ENCODE data around the gene SLC7A6OS. TPM values are rescaled to one million over a fixed set of nuclear protein-coding genes. Genes with fewer than 3 reads are reported as not detected.

Gene SLC7A6OS
- polyA plus RNA-seq, 3 donors: 9.3 to 10.5 (median 9.7) TPM

DNA sequence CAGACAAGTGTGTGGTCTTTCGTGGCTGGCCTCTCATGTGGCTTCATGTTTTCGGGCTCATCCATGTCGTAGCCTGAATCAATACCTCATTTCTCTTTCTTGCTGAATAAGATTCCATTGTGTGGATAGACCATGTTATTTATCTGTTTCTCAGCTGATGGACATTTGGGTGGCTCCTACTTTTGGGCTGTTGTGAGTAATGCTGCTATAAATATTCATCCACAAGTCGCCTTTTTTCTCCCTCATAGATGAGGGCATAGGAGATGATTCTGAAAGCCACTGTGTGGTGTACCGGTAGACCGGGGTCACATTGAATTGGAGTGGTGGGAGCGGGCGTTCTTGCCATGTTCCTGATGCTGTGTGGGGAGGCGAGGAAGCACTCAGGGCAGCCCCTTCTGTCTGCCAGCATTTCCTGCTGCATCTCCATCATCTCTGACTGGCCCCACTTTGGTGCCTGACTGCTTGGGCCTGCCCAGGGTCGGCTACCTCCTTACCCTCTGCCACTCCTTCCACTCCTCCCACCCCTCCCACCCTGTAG is 40.1 kb upstream of the SLC7A6OS start:
- peaks cover 71 to 91% of the 10 kb centered on the region in 2 donors for H3K36me3 ChIP-seq (replicated peaks in 1 of 2; ENCODE audit: control insufficient read depth in 1 of 2, insufficient read depth in 2 of 2, low read length in 2 of 2)
- no peak for DNase-seq
- no peaks in the 10 kb centered on the region for H3K9me3 ChIP-seq (replicated peaks in 1 of 2; ENCODE audit: control insufficient read depth in 1 of 2, insufficient read depth in 1 of 2, low read length in 2 of 2)
- H3K36me3 Mint-ChIP-seq: peaks cover 90 to 97% of the 10 kb centered on the region in 2 donors
- H3K27me3 Mint-ChIP-seq (ENCODE audit: low read depth in 3 of 3): peaks cover 2 to 12% (median 4%) of the 10 kb centered on the region in 3 donors
- H3K4me2 ChIP-seq (replicated peaks; ENCODE audit: extremely low read depth, low read length, poor library complexity, severe bottlenecking): no peak overlapping the region
- no peak overlapping the region for H3K4me3 Mint-ChIP-seq
- H3K27ac ChIP-seq (ENCODE audit: low read depth in 1 of 2, low read length in 2 of 2): no peak overlapping the region
- H3K79me2 ChIP-seq (ENCODE audit: insufficient read depth, low read length): no peaks in the 10 kb centered on the region
- no peak overlapping the region for H3K4me3 ChIP-seq (replicated peaks in 1 of 3; ENCODE audit: low read depth in 2 of 3, low read length in 3 of 3)
- intact Hi-C loops (cut with micrococcal nuclease): no loop called here
- peaks cover 7% of the 10 kb centered on the region for H3K4me1 Mint-ChIP-seq
- WGBS (ENCODE audit: insufficient coverage): 96% methylated on average over 5 of the region's 10 CpGs
- H3K9me3 Mint-ChIP-seq: no peaks in the 10 kb centered on the region
- TF ChIP-seq, protein P1, sequence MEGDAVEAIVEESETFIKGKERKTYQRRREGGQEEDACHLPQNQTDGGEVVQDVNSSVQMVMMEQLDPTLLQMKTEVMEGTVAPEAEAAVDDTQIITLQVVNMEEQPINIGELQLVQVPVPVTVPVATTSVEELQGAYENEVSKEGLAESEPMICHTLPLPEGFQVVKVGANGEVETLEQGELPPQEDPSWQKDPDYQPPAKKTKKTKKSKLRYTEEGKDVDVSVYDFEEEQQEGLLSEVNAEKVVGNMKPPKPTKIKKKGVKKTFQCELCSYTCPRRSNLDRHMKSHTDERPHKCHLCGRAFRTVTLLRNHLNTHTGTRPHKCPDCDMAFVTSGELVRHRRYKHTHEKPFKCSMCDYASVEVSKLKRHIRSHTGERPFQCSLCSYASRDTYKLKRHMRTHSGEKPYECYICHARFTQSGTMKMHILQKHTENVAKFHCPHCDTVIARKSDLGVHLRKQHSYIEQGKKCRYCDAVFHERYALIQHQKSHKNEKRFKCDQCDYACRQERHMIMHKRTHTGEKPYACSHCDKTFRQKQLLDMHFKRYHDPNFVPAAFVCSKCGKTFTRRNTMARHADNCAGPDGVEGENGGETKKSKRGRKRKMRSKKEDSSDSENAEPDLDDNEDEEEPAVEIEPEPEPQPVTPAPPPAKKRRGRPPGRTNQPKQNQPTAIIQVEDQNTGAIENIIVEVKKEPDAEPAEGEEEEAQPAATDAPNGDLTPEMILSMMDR (IDR thresholded peaks at IDR 0.05): no peak
- peak overlapping the region in 1 of 7 donors; percentile 17 for H3K27ac Mint-ChIP-seq
- no peak overlapping the region for H2AFZ ChIP-seq (ENCODE audit: insufficient read depth, low read depth, low read length, poor library complexity, severe bottlenecking)
- H4K20me1 ChIP-seq (ENCODE audit: insufficient read depth, low read length): no peaks in the 10 kb centered on the region
- no peaks in the 10 kb centered on the region for H3K27me3 ChIP-seq (ENCODE audit: control insufficient read depth in 2 of 2, insufficient read depth in 2 of 2, low read length in 2 of 2)
- H3K4me1 ChIP-seq (ENCODE audit: control insufficient read depth in 1 of 2, insufficient read depth in 2 of 2, low read length in 2 of 2): peaks cover 6% of the 10 kb centered on the region in 2 donors
- no peak overlapping the region for H3K9ac ChIP-seq (ENCODE audit: insufficient read depth, low read length, poor library complexity, severe bottlenecking)

DNA sequence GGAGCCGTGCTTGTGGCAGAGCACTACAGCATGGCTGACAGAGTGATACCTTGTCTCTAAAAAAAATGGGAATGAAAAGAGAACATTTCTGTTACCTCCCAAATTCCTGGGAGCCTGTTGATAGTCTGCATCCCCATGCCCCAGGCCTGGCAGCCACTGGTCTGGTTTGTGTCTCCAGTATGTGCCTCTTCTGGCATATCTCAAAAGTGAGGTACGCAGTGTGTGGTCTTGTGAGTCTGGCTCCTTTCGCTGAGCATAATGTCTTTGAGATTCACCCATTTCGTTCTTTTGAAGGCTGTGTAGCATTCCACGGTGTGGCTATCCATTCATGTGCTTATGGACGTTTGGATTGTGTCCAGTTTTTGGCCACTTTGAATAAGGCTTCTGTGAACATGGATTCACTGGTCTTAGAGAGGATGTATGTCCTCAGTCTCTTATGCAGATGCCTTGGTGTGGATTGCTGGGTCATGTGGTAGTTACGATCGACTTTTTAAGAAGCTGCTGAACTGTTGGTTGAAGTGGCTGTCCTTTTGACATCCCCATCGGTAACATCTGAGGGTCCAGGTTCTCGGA is 39.2 kb upstream of the SLC7A6OS start:
- WGBS (ENCODE audit: insufficient coverage): 100% methylated on average over 10 of the region's 10 CpGs
- peaks cover 2 to 6% (median 4%) of the 10 kb centered on the region in 3 donors for H3K27me3 Mint-ChIP-seq (ENCODE audit: low read depth in 3 of 3)

More for the DNA sequence above, 39.2 kb upstream of the SLC7A6OS start:
- no peak overlapping the region for H2AFZ ChIP-seq (ENCODE audit: insufficient read depth, low read depth, low read length, poor library complexity, severe bottlenecking)
- H3K9ac ChIP-seq (ENCODE audit: insufficient read depth, low read length, poor library complexity, severe bottlenecking): no peak overlapping the region
- TF ChIP-seq, protein P1 (IDR thresholded peaks at IDR 0.05): no peak
- Mint-ChIP-seq H3K4me1 (no peaks in the 10 kb centered on the region), H3K27ac (peak overlapping the region in 1 of 7 donors; percentile 4), H3K36me3 (peaks cover 91 to 98% of the 10 kb centered on the region in 2 donors), H3K9me3 (no peaks in the 10 kb centered on the region), H3K4me3 (no peak overlapping the region)
- H4K20me1 ChIP-seq (ENCODE audit: insufficient read depth, low read length): no peaks in the 10 kb centered on the region
- no peaks in the 10 kb centered on the region for H3K27me3 ChIP-seq (ENCODE audit: control insufficient read depth in 2 of 2, insufficient read depth in 2 of 2, low read length in 2 of 2)
- no peak overlapping the region for H3K4me3 ChIP-seq (replicated peaks in 1 of 3; ENCODE audit: low read depth in 2 of 3, low read length in 3 of 3)
- no peaks in the 10 kb centered on the region for H3K9me3 ChIP-seq (replicated peaks in 1 of 2; ENCODE audit: control insufficient read depth in 1 of 2, insufficient read depth in 1 of 2, low read length in 2 of 2)
- H3K4me2 ChIP-seq (replicated peaks; ENCODE audit: extremely low read depth, low read length, poor library complexity, severe bottlenecking): no peak overlapping the region
- no peak for DNase-seq
- intact Hi-C loops (cut with micrococcal nuclease): no loop called here
- no peak overlapping the region for H3K27ac ChIP-seq (ENCODE audit: low read depth in 1 of 2, low read length in 2 of 2)
- H3K79me2 ChIP-seq (ENCODE audit: insufficient read depth, low read length): no peaks in the 10 kb centered on the region
- H3K4me1 ChIP-seq (ENCODE audit: control insufficient read depth in 1 of 2, insufficient read depth in 2 of 2, low read length in 2 of 2): no peaks in the 10 kb centered on the region
- peaks cover 79 to 97% of the 10 kb centered on the region in 2 donors for H3K36me3 ChIP-seq (replicated peaks in 1 of 2; ENCODE audit: control insufficient read depth in 1 of 2, insufficient read depth in 2 of 2, low read length in 2 of 2)
